Endothelial cell of umbilical vein (primary cell): ENCODE results near the gene DMBX1. TPM values are rescaled to one million over a fixed set of nuclear protein-coding genes. Genes with fewer than 3 reads are reported as not detected.

Experiments
- BruUV-seq: library from RNA; stranded (reverse); fragments of 400-500 nt; replicated peaks from 2 replicates; lab custom pipeline; 2021; lab: Mats Ljungman, UMichigan
- CTCF ChIA-PET: fragments of 300-600, 350-600 bp; sonication (Branson Sonifier 250); formaldehyde crosslinking; loops from one replicate; lab custom pipeline; 2021; ENCODE audit warnings: antibody characterized with exemption, inconsistent platforms; lab: Charles Lee
- POLR2A ChIA-PET: fragments of 300-600, 350-600 bp; sonication (Branson Sonifier 250); formaldehyde crosslinking; loops from one replicate; lab custom pipeline; 2021; ENCODE audit warnings: antibody characterized with exemption, inconsistent platforms; lab: Charles Lee
- DNase-seq: peaks from one replicate; pipeline ENCODE4 v3.0.0-alpha.2; 2011; ENCODE audit warnings: low read depth, low spot score
- FAIRE-seq: peaks from 2 replicates; lab custom pipeline; 2011; peaks lifted over from hg19 to GRCh38; lab: Jason Lieb, UNC
- H2AFZ ChIP-seq: 2 replicates; pipeline ENCODE4 v1.6.0; 2012; ENCODE audit warnings: low read depth, low read length, control low read depth, inconsistent platforms
- H3K27ac ChIP-seq: 2 replicates; pipeline ENCODE4 v1.5.1; 2011; ENCODE audit warnings: low read depth, mild to moderate bottlenecking, control low read depth, low read length, moderate library complexity; ENCODE audit not compliant: insufficient read depth
- H3K27me3 ChIP-seq, 2 experiments: 2 replicates each; pipeline versions ENCODE4 v1.6.0 to v1.6.1; 2011; ENCODE audit warnings: low read length in 2 of 2, mixed read lengths in 1 of 2; ENCODE audit not compliant: control insufficient read depth in 2 of 2, insufficient read depth in 2 of 2
- H3K36me3 ChIP-seq, 2 experiments: 2 replicates in 1 of 2; 3 replicates in 1 of 2; pipeline ENCODE4 v1.5.1; 2011; ENCODE audit warnings: low read length in 2 of 2, mild to moderate bottlenecking in 1 of 2, moderate library complexity in 1 of 2; ENCODE audit not compliant: control insufficient read depth in 2 of 2, insufficient read depth in 2 of 2; ENCODE audit errors: extremely low read depth in 1 of 2
- H3K4me1 ChIP-seq: 3 replicates; pipeline ENCODE4 v1.5.1; 2011; ENCODE audit warnings: mild to moderate bottlenecking, low read length; ENCODE audit not compliant: control insufficient read depth, insufficient read depth; ENCODE audit errors: extremely low read depth
- H3K4me2 ChIP-seq: 2 replicates; pipeline ENCODE4 v1.6.1; 2011; ENCODE audit warnings: low read length, control low read depth, mixed read lengths; ENCODE audit not compliant: insufficient read depth
- H3K4me3 ChIP-seq, 3 experiments: fragments of 200-600 bp in 1 of 3; sonication (generic), shearing (Covaris generic) in 1 of 3; replicated peaks in 1 of 3; 2 replicates each; pipeline ENCODE4 v1.5.1; 2011 to 2016; ENCODE audit warnings: control low read depth in 3 of 3, low read length in 3 of 3, mild to moderate bottlenecking in 2 of 3, inconsistent platforms in 1 of 3, low read depth in 1 of 3, moderate library complexity in 1 of 3; ENCODE audit not compliant: insufficient read depth in 1 of 3
- H3K79me2 ChIP-seq: 2 replicates; pipeline ENCODE4 v1.6.0; 2012; ENCODE audit warnings: low read length, inconsistent platforms; ENCODE audit not compliant: control insufficient read depth, insufficient read depth
- H3K9ac ChIP-seq: replicated peaks from 2 replicates; pipeline ENCODE3; 2011; ENCODE audit warnings: low read length, control low read depth; ENCODE audit not compliant: insufficient read depth; ENCODE audit errors: extremely low read depth
- H3K9me1 ChIP-seq: replicated peaks from 3 replicates; pipeline ENCODE4 v1.6.0; 2011; ENCODE audit warnings: mild to moderate bottlenecking, low read length; ENCODE audit not compliant: control insufficient read depth, insufficient read depth; ENCODE audit errors: extremely low read depth
- H3K9me3 ChIP-seq: replicated peaks from 2 replicates; pipeline ENCODE4 v1.5.1; 2012; ENCODE audit warnings: low read length, inconsistent platforms; ENCODE audit not compliant: control insufficient read depth, insufficient read depth
- H4K20me1 ChIP-seq: replicated peaks from 2 replicates; pipeline ENCODE3; 2011; ENCODE audit warnings: mild to moderate bottlenecking, low read length; ENCODE audit not compliant: control insufficient read depth, insufficient read depth; ENCODE audit errors: extremely low read depth
- EZH2 ChIP-seq: IDR thresholded peaks from 2 replicates; pipeline ENCODE4 v1.6.1; 2012; ENCODE audit warnings: borderline replicate concordance, low read depth, mild to moderate bottlenecking, moderate library complexity, low read length, inconsistent platforms; ENCODE audit not compliant: severe bottlenecking
- FOS ChIP-seq: IDR thresholded peaks from 2 replicates; pipeline ENCODE4 v1.6.1; 2011; ENCODE audit warnings: mild to moderate bottlenecking, low read length, moderate library complexity, borderline replicate concordance; ENCODE audit not compliant: insufficient read depth
- GATA2 ChIP-seq: IDR thresholded peaks from 2 replicates; pipeline ENCODE4 v1.7.0; 2011; ENCODE audit warnings: low read depth, mild to moderate bottlenecking, moderate library complexity, mixed read lengths, low read length; ENCODE audit not compliant: insufficient read length, insufficient read depth
- JUN ChIP-seq: IDR thresholded peaks from 2 replicates; pipeline ENCODE4 v1.6.1; 2011; ENCODE audit warnings: borderline replicate concordance, low read depth; ENCODE audit not compliant: insufficient read length, insufficient read depth
- MYC ChIP-seq: IDR thresholded peaks from one replicate; pipeline ENCODE4 v1.6.1; 2011; ENCODE audit warnings: mild to moderate bottlenecking, low read depth, low read length
- POLR2A ChIP-seq: IDR thresholded peaks from 2 replicates; pipeline ENCODE4 v1.6.1; 2012; ENCODE audit warnings: low read depth, mild to moderate bottlenecking, control low read depth, low read length
- POLR2AphosphoS5 ChIP-seq: IDR thresholded peaks from 2 replicates; pipeline ENCODE4 v1.6.1; 2012; ENCODE audit warnings: low read depth, mild to moderate bottlenecking, control low read depth, low read length, moderate library complexity; ENCODE audit not compliant: insufficient read depth
- dilution Hi-C: fragments of 300-500 bp; cut with MboI; formaldehyde crosslinking; loops from one replicate; pipeline ENCODE4 v1.15.0; 2019; ENCODE audit warnings: low sequenced_read_pairs; ENCODE audit not compliant: extremely low pct_ligation_motif_present
- intact Hi-C: fragments of 100-400 bp; cut with micrococcal nuclease; formaldehyde crosslinking; loops from one replicate; pipeline ENCODE4 v1.10.0; 2022
- polyA plus RNA-seq, 4 experiments: library from polyadenylated mRNA; depleted of rRNA in 3 of 4; stranded (reverse) in 3 of 4; unstranded in 1 of 4; fragments of >200 nt; gene quantifications; 2 replicates each; pipeline versions ENCODE4 v1.2.1 to v1.2.3, GENCODE V29; 2011 to 2012; ENCODE audit warnings: missing spikeins in 1 of 4
- total RNA-seq: library from RNA; stranded (reverse); gene quantifications from 2 replicates; pipeline ENCODE4 v1.2.3, GENCODE V29; 2021
- TF ChIP-seq, protein P1 (sequence below): IDR thresholded peaks from 2 replicates; pipeline ENCODE4 v1.6.1; 2011; ENCODE audit not compliant: insufficient read depth, insufficient read length
- TF ChIP-seq, protein P2 (sequence below), 2 donors: IDR thresholded peaks; 1 replicate in 1 of 2; 2 replicates in 1 of 2; pipeline ENCODE4 v1.5.1; 2011; ENCODE audit warnings: low read length in 2 of 2, mild to moderate bottlenecking in 2 of 2, moderate library complexity in 2 of 2, control low read depth in 1 of 2, inconsistent platforms in 1 of 2, low read depth in 1 of 2; ENCODE audit not compliant: insufficient read depth in 1 of 2; ENCODE audit errors: extremely low read depth in 1 of 2

The DMBX1 gene
- total and polyA plus RNA-seq, 2 donors (not counting 3 experiments of a cell fraction or from before 2014, with no cell fraction given) = not detected

DNA sequence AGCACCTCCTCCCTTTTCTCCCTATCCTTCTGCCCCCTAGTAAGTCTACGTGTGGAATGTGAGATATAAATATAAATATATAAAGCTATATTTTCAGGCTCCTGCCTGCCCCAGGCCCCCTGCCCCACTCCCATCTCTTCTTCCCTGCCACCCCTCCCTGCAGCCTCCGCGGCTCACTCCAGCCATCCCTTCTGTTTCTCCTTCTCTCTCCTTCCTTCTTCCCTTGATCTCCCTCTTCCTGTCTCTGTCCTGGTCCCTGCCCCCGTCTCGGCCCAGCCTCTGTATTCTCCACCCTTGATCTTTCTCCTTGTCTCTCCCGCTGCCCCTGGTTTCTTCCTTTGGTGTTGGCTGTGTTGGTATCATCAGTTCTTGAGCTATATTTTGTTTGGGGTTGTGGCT is 23.2 kb downstream of the DMBX1 start:
- Histone ChIP-seq H3K36me3 (no peaks in the 10 kb centered on the region), H3K9me1 (no peaks in the 10 kb centered on the region), H3K9ac (no peak overlapping the region), H3K27ac (no peak overlapping the region), H3K9me3 (no peaks in the 10 kb centered on the region), H3K4me1 (no peaks in the 10 kb centered on the region), H3K4me3 (no peak overlapping the region), H4K20me1 (no peaks in the 10 kb centered on the region), H3K27me3 (peaks cover 15 to 33% of the 10 kb centered on the region in 2 experiments), H3K79me2 (no peaks in the 10 kb centered on the region), H2AFZ (no peak overlapping the region), H3K4me2 (no peak overlapping the region)
- intact Hi-C loops = no loop called here
- CTCF ChIA-PET = interaction anchor here (0.8 to 1.6 kb wide), 2 partner anchors 14 to 66 kb away, joined by 3 to 4 read pairs; no protein-coding TSS in a partner anchor
- no TSS peak for BruUV-seq
- FAIRE-seq (no peak), DNase-seq (no peak)
- TF ChIP-seq MYC = no peak
- no peak for TF ChIP-seq EZH2
- TF ChIP-seq POLR2A = no peak
- no peak for TF ChIP-seq FOS
- no peak for TF ChIP-seq POLR2AphosphoS5
- TF ChIP-seq, protein P1, sequence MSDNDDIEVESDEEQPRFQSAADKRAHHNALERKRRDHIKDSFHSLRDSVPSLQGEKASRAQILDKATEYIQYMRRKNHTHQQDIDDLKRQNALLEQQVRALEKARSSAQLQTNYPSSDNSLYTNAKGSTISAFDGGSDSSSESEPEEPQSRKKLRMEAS = no peak
- TF ChIP-seq, protein P2, sequence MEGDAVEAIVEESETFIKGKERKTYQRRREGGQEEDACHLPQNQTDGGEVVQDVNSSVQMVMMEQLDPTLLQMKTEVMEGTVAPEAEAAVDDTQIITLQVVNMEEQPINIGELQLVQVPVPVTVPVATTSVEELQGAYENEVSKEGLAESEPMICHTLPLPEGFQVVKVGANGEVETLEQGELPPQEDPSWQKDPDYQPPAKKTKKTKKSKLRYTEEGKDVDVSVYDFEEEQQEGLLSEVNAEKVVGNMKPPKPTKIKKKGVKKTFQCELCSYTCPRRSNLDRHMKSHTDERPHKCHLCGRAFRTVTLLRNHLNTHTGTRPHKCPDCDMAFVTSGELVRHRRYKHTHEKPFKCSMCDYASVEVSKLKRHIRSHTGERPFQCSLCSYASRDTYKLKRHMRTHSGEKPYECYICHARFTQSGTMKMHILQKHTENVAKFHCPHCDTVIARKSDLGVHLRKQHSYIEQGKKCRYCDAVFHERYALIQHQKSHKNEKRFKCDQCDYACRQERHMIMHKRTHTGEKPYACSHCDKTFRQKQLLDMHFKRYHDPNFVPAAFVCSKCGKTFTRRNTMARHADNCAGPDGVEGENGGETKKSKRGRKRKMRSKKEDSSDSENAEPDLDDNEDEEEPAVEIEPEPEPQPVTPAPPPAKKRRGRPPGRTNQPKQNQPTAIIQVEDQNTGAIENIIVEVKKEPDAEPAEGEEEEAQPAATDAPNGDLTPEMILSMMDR (IDR thresholded peaks at IDR 0.05; ENCODE audit: extremely low read depth in 1 of 2, insufficient read depth in 1 of 2, low read depth in 1 of 2, low read length in 2 of 2) = no peak
- no peak for TF ChIP-seq GATA2
- no peak for TF ChIP-seq JUN
- POLR2A ChIA-PET = no interaction called here
- dilution Hi-C loops = no loop called here
